HG03354 (cell line): ENCODE data around the gene SAMD4B.

Experiments used
- ATAC-seq: cut with Tn5 transposase; IDR thresholded peaks from one replicate; pipeline ENCODE4 v1.9.1; 2021; ENCODE audit warnings: mild to moderate bottlenecking; ENCODE audit not compliant: unreplicated experiment, poor library complexity, severe bottlenecking

SAMD4B gene

DNA sequence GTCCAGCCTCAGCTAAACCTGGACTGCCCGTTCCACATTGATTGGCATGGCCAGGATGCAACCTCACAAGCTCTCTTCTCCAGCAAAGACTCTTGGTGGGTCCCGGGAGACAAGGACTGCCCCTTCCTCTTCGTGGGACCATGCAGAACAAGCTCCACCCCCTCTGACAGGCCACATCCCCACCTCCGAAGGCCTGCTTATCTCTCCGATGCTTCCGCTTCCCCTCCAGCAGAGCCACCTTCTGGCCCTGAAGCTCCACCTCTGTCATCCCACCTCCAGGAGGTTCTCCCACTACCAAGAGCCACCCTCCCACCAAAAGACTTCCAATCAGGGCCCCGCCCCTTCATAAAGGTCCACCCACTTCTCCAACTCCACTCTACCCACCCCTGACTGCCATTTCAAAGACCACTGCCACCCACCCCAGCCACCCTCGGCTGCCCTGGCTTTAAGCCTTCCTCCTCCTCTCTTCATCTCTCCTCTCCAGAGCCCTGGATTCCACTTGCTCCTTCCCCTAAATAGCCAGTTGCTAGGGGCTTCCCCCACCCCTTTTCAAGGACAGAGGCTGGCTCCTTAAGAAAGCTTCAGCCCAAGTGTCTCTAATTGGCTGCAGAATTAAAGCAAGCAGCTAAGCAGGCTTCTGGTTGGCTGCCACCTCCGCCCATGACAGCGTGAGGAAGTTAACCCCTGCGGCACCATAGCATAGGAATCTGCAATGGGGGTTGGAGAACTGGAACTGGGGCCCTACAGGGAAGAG is 31.5 kb upstream of the SAMD4B start:
- ATAC-seq = no peak

DNA sequence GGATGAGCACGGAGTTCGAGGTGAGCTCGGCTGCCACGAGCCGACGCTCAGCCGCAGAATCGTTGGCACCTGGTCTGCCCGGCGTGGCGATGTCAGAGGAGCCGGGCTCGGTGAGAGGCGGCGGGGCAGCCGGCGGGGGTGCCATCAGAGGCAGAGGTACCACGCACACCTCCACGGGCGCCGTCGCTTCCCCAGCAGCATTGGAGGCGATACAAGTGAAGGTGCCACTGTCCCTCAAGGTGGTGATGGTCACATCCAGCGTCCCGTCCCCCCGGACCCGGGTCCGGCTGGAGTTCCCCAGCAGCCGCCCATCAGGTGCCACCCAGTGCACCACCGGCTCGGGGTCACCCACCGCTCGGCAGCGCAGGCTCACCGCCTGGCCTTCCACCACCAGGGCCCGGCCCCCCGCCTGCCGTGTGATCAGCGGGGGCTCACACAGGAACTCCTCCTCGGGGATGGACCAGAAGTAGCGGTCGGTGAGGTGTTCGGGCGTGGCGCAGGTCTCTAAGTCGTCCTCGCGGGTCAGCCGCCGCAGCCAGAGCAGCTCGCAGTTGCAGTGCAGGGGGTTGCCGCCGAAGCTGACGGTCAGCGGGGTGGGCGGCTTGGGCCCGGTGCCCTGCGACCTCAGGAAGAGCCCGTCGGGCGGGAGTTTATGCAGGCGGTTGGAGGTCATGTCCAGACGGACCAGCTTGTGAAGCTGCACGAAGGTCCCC is 28.0 kb upstream of the SAMD4B start:
- no peak for ATAC-seq

DNA sequence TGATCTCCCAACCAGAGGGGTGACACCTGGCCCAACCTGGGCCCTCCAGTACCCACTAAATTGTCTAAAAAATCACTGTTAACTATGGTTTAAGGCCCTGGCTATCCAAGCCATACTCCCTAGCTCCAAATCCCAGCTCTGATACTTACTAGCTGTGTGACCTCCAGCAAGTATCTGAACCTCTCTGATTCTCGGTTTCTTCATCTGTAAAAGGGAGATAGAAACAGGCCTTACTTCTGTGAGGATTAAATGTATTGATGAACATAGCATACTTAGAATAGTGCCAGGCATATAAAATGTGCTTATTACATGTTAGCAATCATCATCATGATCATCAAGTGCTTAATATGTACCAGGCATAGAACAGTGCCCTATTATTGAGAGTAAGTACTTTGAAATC is 26.3 kb upstream of the SAMD4B start:
- no peak for ATAC-seq

DNA sequence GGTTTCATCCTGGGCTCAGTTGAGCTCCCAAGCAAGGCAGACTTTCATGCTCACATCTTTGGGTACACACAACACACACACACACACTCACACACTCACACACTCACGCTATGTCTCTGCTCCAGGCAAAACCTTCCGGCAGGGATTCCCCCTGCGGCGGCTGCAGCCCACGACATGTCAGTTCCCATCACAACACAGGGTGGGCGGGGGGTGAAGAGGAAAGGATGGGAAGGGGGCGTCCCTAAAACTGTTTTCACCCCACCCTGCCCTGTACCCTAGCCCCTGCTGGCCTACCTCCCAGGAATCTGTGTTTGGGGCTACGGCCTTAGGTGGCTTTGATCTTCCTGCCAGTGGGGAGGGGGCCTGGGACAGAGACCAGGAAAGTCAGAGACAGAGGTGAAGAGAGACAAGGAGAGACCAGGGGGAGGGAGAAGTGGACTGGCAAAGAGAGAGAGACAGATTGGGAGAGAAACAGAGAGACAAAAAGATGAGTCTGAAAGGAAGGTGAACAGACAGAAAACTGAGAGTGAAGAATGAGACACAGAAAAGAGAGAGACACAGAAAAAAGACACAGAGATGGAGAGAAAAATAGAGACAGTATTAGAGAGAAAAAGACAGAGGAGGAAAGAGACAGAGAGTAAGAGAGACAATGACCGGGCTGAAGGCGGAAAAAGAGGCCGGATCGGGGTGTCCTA is 25.4 kb upstream of the SAMD4B start:
- ATAC-seq = no peak

DNA sequence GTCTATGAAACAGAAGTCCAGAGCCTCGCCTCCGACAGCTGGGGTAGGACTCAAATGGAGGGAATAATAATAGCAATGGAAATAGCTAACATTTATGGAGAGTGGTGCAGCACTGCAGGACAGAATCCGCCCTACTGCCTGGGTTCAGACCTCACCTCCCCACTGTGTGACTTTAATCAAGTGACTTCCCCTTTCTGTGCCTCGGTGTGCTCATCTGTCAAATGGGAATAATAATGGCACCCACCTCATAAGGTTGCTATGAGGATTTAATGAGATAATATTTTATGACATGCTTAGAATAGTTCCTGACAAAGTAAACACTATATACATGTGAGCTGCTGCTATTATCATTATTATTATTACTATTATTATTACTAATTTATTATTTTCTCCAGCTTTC is 24.7 kb upstream of the SAMD4B start:
- ATAC-seq = no peak

DNA sequence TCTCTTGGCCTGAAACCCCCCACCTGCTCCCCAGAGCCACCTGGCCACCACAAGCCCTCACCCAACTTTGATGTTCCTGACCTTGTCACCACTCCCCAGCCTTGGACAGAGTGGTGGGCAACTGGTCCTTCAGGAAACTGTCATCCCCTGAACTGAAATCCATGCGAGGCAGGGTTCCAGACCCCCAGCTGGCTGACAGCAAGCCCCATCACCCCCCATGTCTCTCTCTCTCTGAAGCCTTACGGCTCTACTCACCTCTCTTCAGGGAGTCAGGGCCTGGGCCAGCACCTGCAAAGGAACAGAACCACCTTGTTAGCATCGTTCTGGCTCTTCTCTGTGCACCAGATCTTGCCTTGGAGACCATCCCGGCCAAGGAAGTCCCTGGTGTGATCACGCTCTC is 24.1 kb upstream of the SAMD4B start:
- ATAC-seq = no peak

DNA sequence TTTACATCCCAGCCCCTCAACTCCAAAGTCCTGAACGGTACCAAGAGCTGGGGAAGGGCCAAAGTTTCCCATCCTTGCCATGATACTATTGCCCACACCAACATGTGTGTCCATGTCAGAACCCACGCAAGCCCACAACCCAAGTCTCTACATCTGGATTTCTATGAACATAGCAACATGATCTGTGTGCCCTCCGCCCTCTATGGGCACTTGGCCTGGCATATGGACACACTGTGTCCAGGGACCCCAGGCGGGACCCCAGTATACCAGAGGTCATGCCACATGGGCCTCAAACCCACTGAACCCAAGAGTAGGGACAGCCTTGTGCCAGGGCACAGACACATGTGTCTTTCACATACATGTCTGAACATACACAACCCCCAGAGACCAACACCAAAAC is 23.5 kb upstream of the SAMD4B start:
- ATAC-seq = no peak

DNA sequence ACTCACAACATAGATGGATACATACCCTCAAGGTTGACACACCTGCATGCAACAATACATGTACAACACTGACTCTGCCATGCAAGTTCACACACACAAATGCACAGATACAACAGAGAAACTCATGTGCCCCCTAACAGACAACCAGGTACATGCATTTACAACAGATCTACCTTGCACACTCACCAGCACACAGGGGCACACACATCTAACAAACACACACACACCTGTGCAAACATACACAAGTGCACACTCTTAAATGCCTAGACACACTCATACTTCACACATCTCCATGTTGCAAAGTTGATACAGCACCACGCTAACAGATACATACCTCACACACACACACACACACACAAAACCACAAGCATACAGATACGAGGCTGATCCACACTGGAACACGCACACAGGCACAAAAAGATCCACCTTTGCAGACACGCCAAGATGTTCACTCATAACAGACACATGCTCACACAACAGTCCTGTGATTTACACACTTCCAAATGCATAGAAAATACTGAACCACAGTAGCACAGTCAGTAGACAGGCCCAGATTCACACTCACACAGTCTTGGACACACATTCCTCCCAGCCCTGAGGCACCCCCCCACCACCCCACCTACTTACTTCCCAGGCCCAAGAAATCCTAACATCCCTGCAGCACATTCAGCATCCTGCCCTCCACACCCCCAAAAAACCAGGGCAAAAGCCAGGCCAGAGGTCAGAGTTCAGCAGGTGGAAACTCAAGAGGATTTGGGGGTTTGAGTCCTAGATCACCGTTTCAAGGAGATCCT is 22.9 kb upstream of the SAMD4B start:
- no peak for ATAC-seq

DNA sequence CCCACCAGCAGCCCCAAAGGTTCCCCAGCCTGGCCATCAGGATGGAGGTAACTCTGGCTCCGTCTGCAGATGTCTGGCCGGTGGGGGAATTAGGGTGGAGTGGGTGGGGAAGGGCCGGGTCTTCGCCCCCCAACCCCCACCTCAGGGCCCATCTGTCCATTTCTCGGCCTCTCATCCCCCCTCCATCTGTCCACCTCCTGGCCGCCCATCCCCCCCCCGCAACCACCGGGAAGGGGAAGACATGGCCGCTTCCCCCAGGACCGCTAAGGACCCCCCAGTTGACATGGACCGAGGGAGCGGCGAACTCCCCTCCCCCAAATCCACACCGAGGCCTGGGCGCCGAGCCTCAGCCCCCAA is 22.4 kb upstream of the SAMD4B start:
- ATAC-seq = no peak

DNA sequence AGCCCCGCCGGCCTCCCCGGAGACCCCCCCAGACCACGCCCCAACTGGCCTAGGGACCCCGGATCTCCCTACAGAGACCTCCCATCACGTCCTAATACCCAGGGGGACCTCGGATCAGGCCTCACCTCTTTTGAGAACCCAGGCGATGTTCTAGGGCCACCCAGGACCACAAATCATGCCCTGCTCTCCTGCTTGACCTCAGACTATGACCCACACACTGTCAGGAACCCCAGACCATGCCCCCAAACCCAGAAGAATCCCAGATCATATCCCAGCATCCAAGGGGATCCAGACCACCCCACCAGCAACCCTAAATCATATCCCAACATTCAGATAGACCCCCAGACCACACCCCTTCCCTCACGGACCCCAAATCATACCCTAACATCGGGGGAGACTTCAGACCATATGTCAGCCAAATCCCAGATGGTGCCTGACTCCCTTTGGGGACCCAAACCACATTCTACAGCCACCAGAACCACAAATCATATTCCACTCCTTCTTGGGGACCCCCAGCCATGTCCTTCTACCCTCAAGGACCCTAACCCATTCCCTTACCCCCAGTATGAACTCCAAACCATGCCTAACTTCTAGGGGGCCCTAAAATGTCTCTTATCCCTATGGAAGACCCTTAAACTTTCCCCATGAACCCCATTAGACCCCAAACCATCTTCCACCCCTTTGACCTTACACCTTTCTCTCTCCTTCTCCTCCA is 20.9 kb upstream of the SAMD4B start:
- ATAC-seq = no peak

DNA sequence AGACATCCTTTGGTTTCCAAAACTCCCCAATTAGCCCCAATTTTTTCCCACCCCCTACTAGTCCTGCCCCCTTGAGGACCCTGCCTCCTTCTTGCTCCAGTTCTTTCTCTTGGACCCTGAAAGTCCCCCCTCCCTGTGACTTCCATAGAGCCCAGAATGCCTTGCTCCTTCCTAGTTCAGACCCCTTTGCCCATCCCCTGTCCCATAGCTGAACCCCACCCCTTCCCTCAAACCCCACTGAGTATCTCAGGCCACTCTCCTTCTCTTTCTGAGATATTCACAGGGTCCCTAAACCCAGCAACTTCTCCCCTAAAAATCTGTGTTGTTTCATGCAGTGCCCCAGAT is 20.4 kb upstream of the SAMD4B start:
- no peak for ATAC-seq

DNA sequence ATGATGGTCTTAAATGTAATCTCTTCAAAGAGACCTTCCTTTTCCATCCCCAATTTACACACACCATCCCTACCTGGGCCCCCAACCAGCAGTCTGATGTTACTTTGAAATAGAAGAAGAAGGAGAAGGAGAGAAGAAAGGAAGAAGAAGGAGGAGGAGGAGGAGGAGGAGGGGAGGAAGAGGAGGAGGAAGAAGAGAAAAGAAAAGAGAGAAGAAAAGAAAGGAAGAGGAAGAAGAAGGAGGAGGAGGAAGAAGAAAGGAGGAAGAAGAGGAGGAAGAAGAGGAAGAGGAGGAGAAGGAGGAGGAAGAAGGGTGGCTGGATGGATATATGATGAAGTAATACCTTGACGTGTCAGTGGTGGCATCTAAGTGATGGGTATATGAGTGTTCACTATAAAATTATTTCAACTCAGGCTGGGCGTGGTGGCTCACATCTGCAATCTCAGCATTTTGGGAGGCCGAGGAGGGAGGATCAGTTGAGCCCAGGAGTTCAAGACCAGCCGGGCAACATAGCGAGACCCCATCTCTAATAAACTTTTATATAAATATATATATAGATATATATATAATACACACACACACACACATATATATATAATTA is 17.9 kb upstream of the SAMD4B start:
- ATAC-seq = no peak

DNA sequence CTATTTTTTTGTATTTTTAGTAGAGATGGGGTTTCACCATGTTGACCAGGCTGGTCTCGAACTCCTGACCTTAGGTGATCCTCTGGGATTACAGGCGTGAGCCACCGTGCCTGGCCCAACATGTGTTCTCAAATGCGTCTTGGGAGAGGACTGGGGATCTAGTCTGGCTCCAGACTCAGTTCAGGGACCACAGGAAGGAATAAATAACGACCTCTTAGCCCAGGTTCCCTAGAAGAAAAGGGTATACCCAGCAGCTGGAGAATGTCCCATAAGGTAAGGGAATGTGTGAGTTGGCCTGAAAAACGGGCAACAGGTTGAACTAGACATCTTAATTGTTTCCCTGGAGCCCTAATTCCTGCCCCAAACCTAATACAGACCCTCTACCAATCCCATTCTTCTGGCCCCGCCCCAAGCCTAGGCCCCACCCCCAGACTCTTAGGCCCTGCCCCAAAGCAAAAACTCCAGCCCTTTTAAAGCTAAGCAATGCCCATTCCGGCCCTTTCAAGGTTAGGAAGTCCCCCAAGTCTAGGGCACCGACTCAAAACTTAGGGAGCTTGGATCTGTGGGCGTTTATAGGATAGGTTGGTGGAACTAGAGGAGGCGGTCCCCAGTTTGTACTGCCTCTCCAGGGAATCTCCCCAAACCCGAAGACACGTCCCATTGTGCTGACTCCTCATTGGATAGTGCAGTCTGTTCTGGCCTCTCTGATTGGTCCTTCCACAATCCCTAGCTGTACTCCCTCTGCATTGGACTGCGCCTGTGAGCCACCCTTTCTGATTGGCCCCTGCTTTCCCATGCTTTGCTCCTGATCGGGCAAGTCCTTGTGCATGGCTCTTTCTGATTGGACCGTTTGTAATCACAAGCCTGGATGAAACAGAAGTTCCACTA is 16.2 kb upstream of the SAMD4B start:
- ATAC-seq = no peak

DNA sequence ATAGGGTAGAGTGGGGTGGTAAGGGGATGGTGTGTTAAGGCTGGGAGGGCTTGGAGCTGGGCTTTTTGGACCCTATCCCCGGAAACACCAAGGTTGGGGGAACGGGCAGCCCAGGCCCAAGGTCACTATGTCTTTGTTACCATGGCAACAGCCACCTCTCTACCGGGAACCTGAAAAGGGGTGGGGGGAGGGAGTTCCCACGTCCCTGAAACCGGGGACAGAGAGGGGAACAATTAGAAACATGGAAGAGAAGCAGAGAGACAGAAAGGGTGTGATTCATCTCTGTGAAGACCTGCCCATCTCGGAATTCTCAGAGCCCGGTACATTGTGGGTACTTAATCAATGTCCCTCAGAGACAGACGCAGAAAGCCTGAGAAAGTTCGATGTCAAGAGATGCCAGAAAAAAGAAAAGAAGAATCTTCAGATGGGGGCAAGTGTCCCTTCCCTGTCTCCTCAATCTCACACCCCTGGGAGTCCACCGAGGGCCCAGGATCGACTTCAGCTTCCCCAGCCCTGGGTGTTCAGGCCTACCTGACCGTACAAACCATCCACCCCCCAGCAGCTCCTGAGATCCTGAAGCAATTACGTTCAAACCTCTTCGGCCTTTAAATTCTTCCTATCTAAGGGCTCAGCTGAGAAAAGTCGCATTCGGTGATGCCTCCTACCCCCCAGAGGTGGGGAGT is 14.7 kb upstream of the SAMD4B start:
- no peak for ATAC-seq

DNA sequence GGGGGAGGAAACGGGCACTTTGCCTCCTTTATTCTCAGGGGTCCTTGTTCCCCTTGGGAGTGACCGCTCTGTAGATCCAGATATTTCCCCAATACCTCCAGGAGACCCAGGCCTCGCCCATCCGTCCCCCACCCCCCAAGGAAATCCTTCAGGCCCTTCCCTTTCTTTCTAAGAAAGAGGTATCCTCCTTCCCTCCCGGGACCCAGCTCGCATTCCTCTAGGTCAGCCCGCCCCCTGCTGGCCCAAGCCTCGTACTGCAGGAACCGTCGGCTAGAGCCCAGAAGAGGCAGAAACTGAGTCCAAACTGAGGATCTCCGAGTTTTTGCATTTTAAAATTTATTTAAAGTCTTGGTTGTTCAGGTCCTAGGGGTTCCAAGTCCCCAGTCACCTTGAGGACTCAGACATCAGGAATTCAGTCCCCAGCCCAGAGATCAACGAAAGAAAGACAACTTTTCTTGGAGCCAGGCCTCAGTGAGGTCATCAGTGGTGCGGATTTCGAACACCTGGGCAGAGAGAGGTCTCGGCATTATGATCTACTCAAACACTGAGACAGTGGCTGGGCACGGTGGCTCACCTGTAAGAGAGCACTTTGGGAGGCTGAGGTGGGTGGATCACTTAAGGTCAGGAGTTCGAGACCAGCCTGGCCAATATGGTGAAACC is 14.0 kb upstream of the SAMD4B start:
- no peak for ATAC-seq

DNA sequence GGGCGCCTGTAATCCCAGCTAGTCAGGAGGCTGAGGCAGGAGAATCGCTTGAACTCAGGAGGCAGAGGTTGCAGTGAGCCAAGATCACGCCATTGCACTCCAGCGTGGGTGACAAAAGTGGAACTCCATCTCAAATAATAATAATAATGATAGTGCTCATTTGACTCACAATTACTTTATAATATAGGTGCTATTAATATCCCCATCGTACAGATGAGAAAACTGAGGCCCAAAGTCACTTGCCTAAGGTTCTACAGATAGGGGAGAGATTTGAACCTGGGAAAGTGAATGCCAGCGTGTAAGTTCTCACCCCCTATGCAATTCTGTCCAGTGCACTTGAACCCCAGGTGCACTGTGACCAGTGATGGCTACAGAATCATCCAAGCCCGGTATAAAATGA is 12.3 kb upstream of the SAMD4B start:
- no peak for ATAC-seq

DNA sequence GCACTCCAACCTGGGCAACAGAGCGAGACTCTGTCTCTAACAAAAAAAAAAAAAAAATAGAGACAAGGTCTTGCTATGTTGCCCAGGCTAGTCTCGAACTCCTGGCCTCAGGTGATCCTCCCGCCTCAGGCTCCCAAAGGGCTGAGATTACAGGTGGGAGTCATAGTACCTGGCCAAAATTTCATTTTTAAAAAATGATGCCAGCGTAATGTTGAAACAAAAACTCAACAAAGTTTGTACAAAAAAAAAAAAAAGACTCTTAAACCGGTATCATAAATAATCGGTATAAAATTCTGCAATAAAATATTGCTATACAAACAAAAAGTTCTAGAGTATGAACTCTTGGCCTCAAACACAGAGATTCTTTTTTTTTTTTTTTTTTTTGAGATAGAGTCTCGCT is 9.9 kb upstream of the SAMD4B start:
- ATAC-seq = no peak
